PC-3 (cell line): ENCODE measurements around the gene CLUH. TPM values are rescaled to one million over a fixed set of nuclear protein-coding genes. Genes with fewer than 3 reads are reported as not detected.

ENCODE experiments used
- ATAC-seq: fragments of 200-7000 bp; cut with Tn5 transposase; 2 replicates; pipeline ENCODE4 v1.9.1; 2020; ENCODE audit warnings: mild to moderate bottlenecking, moderate library complexity
- BruUV-seq: library from RNA; stranded (reverse); fragments of 400-500 nt; replicated peaks from 2 replicates; lab custom pipeline; 2021; lab: Mats Ljungman, UMichigan
- CTCF ChIA-PET: fragments of 300-600 bp; sonication (Branson Sonifier 250); formaldehyde crosslinking; loops from one replicate; lab custom pipeline; 2022; ENCODE audit warnings: antibody characterized with exemption; lab: Charles Lee
- POLR2A ChIA-PET: fragments of 300-600 bp; sonication (Branson Sonifier 250); formaldehyde crosslinking; loops from one replicate; lab custom pipeline; 2022; ENCODE audit warnings: antibody characterized with exemption; ENCODE audit not compliant: unreplicated experiment; lab: Charles Lee
- DNase-seq: peaks from one replicate; pipeline ENCODE4 v3.0.0-alpha.2; 2015
- H2AFZ ChIP-seq: fragments of 300-600 bp; sonication (generic); 2 replicates; pipeline ENCODE4 v1.6.0; 2016; ENCODE audit warnings: antibody characterized with exemption, low read length
- H3F3A ChIP-seq: fragments of 300-600 bp; sonication (generic); one replicate; pipeline ENCODE4 v1.6.0; 2017; ENCODE audit warnings: antibody characterized with exemption, low read length, control low read depth, mild to moderate bottlenecking; ENCODE audit not compliant: unreplicated experiment
- H3K27ac ChIP-seq: fragments of 300-600 bp; sonication (generic); 2 replicates; pipeline ENCODE4 v1.5.1; 2016; ENCODE audit warnings: mild to moderate bottlenecking, low read length
- H3K27me3 ChIP-seq: fragments of 300-600 bp; sonication (generic); 2 replicates; pipeline ENCODE4 v1.6.1; 2016; ENCODE audit warnings: low read length, mixed read lengths
- H3K36me3 ChIP-seq: fragments of 300-600 bp; sonication (generic); 2 replicates; pipeline ENCODE4 v1.6.1; 2016; ENCODE audit warnings: low read depth, mixed run types, low read length, mixed read lengths
- H3K4me1 ChIP-seq: fragments of 300-600 bp; sonication (generic); 2 replicates; pipeline ENCODE4 v1.5.1; 2016; ENCODE audit warnings: low read length; ENCODE audit not compliant: insufficient read depth
- H3K4me2 ChIP-seq: fragments of 300-600 bp; sonication (generic); 2 replicates; pipeline ENCODE4 v1.6.0; 2016; ENCODE audit warnings: low read length
- H3K4me3 ChIP-seq: fragments of 300-600 bp; sonication (generic); 2 replicates; pipeline ENCODE4 v1.5.1; 2016; ENCODE audit warnings: mild to moderate bottlenecking, low read length, mixed read lengths
- H3K79me2 ChIP-seq: fragments of 300-600 bp; sonication (generic); 2 replicates; pipeline ENCODE4 v1.6.1; 2017; ENCODE audit warnings: low read length, mixed read lengths
- H3K9ac ChIP-seq: fragments of 300-600 bp; sonication (generic); 2 replicates; pipeline ENCODE4 v1.6.0; 2016; ENCODE audit warnings: mild to moderate bottlenecking, low read length
- H3K9me2 ChIP-seq: fragments of 300-600 bp; sonication (generic); replicated peaks from 2 replicates; pipeline ENCODE4 v1.6.1; 2016; ENCODE audit warnings: mixed run types, low read length, mixed read lengths
- H3K9me3 ChIP-seq: fragments of 300-600 bp; sonication (generic); 2 replicates; pipeline ENCODE4 v1.6.1; 2016; ENCODE audit warnings: low read length, mixed read lengths
- H4K20me1 ChIP-seq: fragments of 300-600 bp; sonication (generic); 2 replicates; pipeline ENCODE4 v1.6.1; 2016; ENCODE audit warnings: low read length, mixed read lengths
- EZH2 ChIP-seq: fragments of 300-600 bp; sonication (generic); IDR thresholded peaks from one replicate; pipeline ENCODE4 v1.6.1; 2017; ENCODE audit warnings: antibody characterized with exemption, mild to moderate bottlenecking, low read length; ENCODE audit not compliant: unreplicated experiment
- EZH2phosphoT487 ChIP-seq: fragments of 300-600 bp; sonication (generic); IDR thresholded peaks from 2 replicates; pipeline ENCODE4 v1.6.1; 2018; ENCODE audit warnings: mild to moderate bottlenecking, antibody characterized with exemption, low read length, borderline replicate concordance
- intact Hi-C: fragments of 100-400 bp; cut with micrococcal nuclease; formaldehyde crosslinking; loops from 2 replicates; pipeline ENCODE4 v1.9.0; 2023
- total RNA-seq: library from RNA; depleted of rRNA; stranded (reverse); fragments of >200 nt; gene quantifications from 2 replicates; pipeline ENCODE4 v1.2.3, GENCODE V29; 2014
- TF ChIP-seq, protein P1 (sequence below): fragments of 300-600 bp; sonication (generic); conservative IDR thresholded peaks from 2 replicates; pipeline ENCODE4 v1.5.1; 2017; ENCODE audit warnings: antibody characterized with exemption, low read depth, mild to moderate bottlenecking, low read length

Gene CLUH
- total RNA-seq, 1 experiment from 2014 or later = 108 TPM

DNA sequence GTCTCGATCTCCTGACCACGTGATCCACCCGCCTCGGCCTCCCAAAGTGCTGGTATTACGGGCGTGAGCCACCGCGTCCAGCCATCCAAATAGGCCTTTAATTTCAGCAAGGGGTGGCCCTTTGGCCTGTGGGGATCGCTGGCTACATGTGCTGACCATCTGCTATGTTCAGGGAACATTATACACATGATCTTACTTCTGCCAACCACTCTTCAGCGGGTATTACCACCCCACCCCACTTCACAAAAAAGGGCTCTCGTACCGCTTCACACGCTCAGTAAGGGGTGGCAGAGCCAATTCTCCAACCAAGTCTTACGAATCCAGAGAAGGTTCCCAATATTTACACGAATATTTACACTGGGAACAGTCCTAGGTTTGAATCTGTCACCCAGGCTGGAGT is 26.1 kb upstream of the CLUH start:
- Histone ChIP-seq H4K20me1 (no peaks in the 10 kb centered on the region), H3K27ac (no peak overlapping the region), H3K36me3 (no peaks in the 10 kb centered on the region), H3K4me1 (no peaks in the 10 kb centered on the region), H3K79me2 (no peaks in the 10 kb centered on the region), H3K4me2 (no peak overlapping the region), H3K9me3 (no peaks in the 10 kb centered on the region), H3K9ac (no peak overlapping the region), H2AFZ (no peak overlapping the region), H3K4me3 (no peak overlapping the region), H3K27me3 (peaks cover 3% of the 10 kb centered on the region), H3K9me2 (no peaks in the 10 kb centered on the region), H3F3A (no peaks in the 10 kb centered on the region)
- ChIA-PET POLR2A (no interaction called here), CTCF (no interaction called here)
- ATAC-seq (no peak), DNase-seq (no peak)
- no TSS peak for BruUV-seq
- TF ChIP-seq EZH2phosphoT487 = no peak
- TF ChIP-seq, protein P1, sequence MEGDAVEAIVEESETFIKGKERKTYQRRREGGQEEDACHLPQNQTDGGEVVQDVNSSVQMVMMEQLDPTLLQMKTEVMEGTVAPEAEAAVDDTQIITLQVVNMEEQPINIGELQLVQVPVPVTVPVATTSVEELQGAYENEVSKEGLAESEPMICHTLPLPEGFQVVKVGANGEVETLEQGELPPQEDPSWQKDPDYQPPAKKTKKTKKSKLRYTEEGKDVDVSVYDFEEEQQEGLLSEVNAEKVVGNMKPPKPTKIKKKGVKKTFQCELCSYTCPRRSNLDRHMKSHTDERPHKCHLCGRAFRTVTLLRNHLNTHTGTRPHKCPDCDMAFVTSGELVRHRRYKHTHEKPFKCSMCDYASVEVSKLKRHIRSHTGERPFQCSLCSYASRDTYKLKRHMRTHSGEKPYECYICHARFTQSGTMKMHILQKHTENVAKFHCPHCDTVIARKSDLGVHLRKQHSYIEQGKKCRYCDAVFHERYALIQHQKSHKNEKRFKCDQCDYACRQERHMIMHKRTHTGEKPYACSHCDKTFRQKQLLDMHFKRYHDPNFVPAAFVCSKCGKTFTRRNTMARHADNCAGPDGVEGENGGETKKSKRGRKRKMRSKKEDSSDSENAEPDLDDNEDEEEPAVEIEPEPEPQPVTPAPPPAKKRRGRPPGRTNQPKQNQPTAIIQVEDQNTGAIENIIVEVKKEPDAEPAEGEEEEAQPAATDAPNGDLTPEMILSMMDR = no peak
- no peak for TF ChIP-seq EZH2
- intact Hi-C loops = no loop called here

DNA sequence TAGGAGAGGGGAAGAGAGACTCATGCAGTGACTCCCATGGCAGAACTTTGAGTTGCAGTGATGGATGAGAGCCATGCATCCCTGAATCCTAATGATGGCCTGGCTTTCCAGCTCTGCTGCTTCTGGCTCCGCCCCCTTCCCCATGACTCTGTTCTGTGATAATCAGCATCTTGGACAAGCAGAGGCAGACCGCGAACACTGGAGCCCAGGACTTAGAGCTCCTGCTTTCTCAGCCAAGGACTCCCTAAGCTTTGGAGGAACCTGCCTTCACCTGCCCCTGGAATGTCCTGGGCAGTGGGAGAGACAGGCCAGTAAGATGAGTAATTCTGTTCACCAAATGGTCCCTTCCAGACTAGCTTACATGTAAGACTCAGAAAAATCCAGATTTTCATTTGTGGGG is 25.4 kb upstream of the CLUH start:
- H3K27me3 ChIP-seq = no peaks in the 10 kb centered on the region
- no peak overlapping the region for H3K27ac ChIP-seq
- intact Hi-C loops = no loop called here
- no peak overlapping the region for H3K4me3 ChIP-seq
- DNase-seq = no peak
- H3K36me3 ChIP-seq = no peaks in the 10 kb centered on the region
- ChIA-PET POLR2A (no interaction called here), CTCF (no interaction called here)
- no peaks in the 10 kb centered on the region for H3F3A ChIP-seq
- H3K4me2 ChIP-seq = no peak overlapping the region
- H3K9me3 ChIP-seq = no peaks in the 10 kb centered on the region
- H2AFZ ChIP-seq = no peak overlapping the region
- no peak overlapping the region for H3K9ac ChIP-seq
- H3K4me1 ChIP-seq = no peaks in the 10 kb centered on the region
- H3K9me2 ChIP-seq = no peaks in the 10 kb centered on the region
- BruUV-seq = no TSS peak
- no peaks in the 10 kb centered on the region for H3K79me2 ChIP-seq
- no peaks in the 10 kb centered on the region for H4K20me1 ChIP-seq
- no peak for ATAC-seq
- TF ChIP-seq, protein P1 = no peak
- no peak for TF ChIP-seq EZH2phosphoT487

DNA sequence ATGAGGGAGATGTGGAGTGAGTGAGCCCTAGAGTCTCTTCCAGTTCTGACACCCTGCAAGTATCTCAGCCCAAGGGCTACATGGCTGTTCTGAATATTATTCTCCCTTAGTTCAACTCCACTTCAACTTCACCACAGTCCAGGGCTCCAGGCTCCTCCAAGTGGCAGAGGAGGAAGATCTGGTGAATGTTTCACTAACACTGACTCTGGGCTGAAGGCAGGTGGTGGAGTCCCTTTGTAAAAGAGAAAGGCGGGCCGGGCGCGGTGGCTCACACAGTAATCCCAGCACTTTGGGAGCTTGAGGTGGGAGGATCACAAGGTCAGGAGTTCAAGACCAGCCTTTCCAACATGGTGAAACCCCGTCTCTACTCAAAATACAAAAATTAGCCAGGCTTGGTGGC is 24.3 kb upstream of the CLUH start:
- Histone ChIP-seq H3K79me2 (no peaks in the 10 kb centered on the region), H3F3A (no peaks in the 10 kb centered on the region), H3K9ac (no peak overlapping the region), H3K9me3 (no peaks in the 10 kb centered on the region), H3K27ac (no peak overlapping the region), H3K9me2 (no peaks in the 10 kb centered on the region), H3K4me2 (no peak overlapping the region), H3K36me3 (no peaks in the 10 kb centered on the region), H3K4me3 (no peak overlapping the region), H2AFZ (no peak overlapping the region), H4K20me1 (no peaks in the 10 kb centered on the region), H3K4me1 (no peaks in the 10 kb centered on the region), H3K27me3 (no peaks in the 10 kb centered on the region)
- ChIA-PET POLR2A (no interaction called here), CTCF (no interaction called here)
- ATAC-seq (no peak), DNase-seq (no peak)
- intact Hi-C loops = no loop called here
- TF ChIP-seq EZH2 (no peak), EZH2phosphoT487 (no peak)
- TF ChIP-seq, protein P1 = no peak
- BruUV-seq = no TSS peak
